Uterus (tissue), 2 donors: ENCODE measurements around the gene FRMD4B.

Experiments used
- POLR2A ChIP-seq, 2 donors: fragments of 450-650 bp; IDR thresholded peaks; one replicate each; pipeline ENCODE4 v1.6.1; 2016; ENCODE audit warnings: antibody characterized with exemption in 2 of 2, mild to moderate bottlenecking in 1 of 2, moderate library complexity in 1 of 2
- TF ChIP-seq, protein P1 (sequence below), 4 experiments: fragments of 200-600 bp in 2 of 4; fragments of 450-650 bp in 2 of 4; sonication (generic) in 2 of 4; IDR thresholded peaks; one replicate each; pipeline ENCODE4 v1.5.1; 2016 to 2019; ENCODE audit warnings: antibody characterized with exemption in 4 of 4, mild to moderate bottlenecking in 2 of 4, moderate library complexity in 1 of 4

GRCh38 chr3:69189487-69189886, 196.4 kb downstream of the FRMD4B start:
- TF ChIP-seq, protein P1, sequence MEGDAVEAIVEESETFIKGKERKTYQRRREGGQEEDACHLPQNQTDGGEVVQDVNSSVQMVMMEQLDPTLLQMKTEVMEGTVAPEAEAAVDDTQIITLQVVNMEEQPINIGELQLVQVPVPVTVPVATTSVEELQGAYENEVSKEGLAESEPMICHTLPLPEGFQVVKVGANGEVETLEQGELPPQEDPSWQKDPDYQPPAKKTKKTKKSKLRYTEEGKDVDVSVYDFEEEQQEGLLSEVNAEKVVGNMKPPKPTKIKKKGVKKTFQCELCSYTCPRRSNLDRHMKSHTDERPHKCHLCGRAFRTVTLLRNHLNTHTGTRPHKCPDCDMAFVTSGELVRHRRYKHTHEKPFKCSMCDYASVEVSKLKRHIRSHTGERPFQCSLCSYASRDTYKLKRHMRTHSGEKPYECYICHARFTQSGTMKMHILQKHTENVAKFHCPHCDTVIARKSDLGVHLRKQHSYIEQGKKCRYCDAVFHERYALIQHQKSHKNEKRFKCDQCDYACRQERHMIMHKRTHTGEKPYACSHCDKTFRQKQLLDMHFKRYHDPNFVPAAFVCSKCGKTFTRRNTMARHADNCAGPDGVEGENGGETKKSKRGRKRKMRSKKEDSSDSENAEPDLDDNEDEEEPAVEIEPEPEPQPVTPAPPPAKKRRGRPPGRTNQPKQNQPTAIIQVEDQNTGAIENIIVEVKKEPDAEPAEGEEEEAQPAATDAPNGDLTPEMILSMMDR (IDR thresholded peaks at IDR 0.05): no peak
- TF ChIP-seq POLR2A (IDR thresholded peaks at IDR 0.05): no peak
